Astrocyte of the cerebellum (primary cell): ENCODE data around the gene DPP6.

Experiments used
- DNase-seq: peaks from one replicate; pipeline ENCODE4 v3.0.0-alpha.2; 2011; ENCODE audit warnings: low read depth
- H3K4me3 ChIP-seq: 2 replicates; pipeline ENCODE4 v1.5.1; 2011; ENCODE audit warnings: mild to moderate bottlenecking, low read depth, low read length, moderate library complexity
- in situ Hi-C: cut with HindIII; loops from 2 replicates; pipeline ENCODE4 v1.10.0; 2017; ENCODE audit warnings: low sequenced_read_pairs
- TF ChIP-seq, protein P1 (sequence below): IDR thresholded peaks from 2 replicates; pipeline ENCODE4 v1.5.1; 2012; ENCODE audit warnings: low read length, low read depth, moderate library complexity, mild to moderate bottlenecking; ENCODE audit errors: missing control alignments

The DPP6 gene

DNA sequence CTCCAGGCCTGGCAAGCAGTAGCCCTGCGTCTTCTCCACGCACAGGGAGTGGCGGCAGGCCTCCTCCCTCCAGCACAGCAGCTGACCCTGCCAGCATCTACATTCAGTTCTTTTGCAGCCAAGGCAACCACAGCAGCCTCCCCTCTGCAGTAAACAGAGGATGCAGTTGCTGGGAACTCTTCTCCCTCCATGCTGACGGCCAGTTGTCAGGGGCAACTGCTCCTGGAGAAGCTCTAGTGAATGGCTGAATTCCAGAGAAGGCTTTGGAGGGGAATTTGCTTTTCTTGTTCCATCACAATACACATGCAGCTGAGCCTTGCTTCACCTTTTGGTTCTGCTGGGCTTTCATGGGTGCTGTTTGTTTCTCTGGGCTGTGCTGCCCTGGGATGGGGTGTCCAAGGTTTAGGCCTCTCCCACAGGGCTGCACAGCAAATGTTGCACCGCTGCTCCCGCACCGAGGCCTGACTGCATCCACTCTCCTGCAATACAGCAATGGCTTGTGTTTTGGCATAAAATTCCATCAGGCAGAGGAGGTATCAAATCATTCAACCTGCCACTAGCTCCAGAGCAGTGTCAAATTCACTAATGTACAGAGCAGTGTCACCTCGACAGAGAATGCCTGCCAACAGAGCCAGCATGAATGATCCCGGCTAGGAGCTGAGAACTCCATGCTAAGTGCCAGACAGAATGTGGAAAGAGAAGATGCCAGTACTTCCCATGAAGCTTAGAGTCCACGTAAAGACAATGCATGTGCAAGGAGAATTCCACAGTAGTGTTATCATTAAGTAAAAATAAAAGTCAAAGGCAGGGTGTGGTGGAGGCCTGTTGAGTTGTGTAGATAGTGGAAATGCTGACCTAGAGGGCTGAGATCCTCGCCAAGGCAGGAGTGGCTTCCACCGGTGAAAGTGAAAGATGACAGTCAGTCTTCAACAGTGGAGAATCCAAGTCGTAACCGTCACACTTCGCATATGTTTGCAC lies 399.6 kb downstream of the DPP6 start:
- in situ Hi-C loops = no loop called here
- TF ChIP-seq, protein P1, sequence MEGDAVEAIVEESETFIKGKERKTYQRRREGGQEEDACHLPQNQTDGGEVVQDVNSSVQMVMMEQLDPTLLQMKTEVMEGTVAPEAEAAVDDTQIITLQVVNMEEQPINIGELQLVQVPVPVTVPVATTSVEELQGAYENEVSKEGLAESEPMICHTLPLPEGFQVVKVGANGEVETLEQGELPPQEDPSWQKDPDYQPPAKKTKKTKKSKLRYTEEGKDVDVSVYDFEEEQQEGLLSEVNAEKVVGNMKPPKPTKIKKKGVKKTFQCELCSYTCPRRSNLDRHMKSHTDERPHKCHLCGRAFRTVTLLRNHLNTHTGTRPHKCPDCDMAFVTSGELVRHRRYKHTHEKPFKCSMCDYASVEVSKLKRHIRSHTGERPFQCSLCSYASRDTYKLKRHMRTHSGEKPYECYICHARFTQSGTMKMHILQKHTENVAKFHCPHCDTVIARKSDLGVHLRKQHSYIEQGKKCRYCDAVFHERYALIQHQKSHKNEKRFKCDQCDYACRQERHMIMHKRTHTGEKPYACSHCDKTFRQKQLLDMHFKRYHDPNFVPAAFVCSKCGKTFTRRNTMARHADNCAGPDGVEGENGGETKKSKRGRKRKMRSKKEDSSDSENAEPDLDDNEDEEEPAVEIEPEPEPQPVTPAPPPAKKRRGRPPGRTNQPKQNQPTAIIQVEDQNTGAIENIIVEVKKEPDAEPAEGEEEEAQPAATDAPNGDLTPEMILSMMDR = no peak
- no peak overlapping the region for H3K4me3 ChIP-seq
- DNase-seq = no peak

DNA sequence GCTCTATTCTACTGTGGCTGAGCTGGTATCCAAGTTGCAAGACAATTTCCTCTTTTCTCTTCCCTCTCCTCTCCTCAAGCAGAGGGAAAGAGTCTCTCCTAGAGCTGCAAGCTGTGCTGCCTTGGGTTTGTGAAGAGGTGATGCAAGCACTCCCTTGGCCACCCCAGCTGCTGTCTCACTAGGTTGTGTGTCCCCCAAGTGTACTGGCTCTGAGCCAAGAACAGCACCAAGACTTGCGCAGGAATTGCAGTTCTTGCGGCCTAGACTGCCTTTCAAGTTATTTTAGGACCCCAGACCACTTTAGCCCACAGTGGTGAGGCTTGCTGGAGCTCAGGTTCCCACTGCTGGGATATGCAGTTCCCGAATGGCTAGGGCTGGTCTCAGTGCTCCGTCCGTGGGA lies 411.6 kb downstream of the DPP6 start:
- H3K4me3 ChIP-seq = no peak overlapping the region
- TF ChIP-seq, protein P1 = no peak
- no peak for DNase-seq
- in situ Hi-C loops = no loop called here

DNA sequence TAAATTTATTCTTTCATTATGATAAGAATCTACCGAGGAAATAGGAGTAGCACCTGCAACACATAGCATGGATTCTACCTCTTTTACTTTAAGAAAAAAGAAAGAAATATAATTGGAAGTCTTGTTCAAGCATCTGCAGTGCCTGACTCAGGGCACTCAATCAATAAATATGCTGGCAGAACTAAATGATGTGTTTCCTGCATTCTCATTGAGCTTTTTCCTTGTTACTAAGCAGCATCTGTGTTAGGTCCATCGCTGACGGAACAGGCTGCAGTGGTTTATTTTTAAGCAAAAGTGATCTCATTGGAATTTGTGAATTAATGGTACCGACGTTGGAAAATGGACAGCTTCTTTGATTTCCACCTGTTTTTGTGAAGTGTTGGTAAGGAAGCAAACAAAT lies 417.5 kb downstream of the DPP6 start:
- no peak overlapping the region for H3K4me3 ChIP-seq
- TF ChIP-seq, protein P1 = no peak
- no peak for DNase-seq
- in situ Hi-C loops = no loop called here

DNA sequence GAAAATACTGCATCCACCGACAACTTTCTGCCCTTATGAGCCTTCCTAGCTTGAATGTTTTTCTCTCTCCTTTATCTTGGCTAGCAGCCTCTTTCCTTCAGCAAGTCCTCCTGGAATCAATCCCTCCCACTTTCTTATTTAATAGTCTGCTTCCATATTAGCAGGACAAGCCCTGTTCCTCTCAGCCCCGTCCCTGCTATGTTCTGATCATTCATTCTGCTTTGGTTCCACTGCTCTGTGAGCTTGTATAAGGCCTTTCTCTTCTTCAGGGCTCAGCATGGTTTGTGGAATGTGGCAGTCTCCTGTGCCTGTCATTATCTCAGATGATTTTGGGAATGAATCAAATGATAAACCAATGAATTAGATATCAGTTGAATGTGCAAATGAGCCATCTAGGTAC lies 420.1 kb downstream of the DPP6 start:
- TF ChIP-seq, protein P1 = no peak
- no peak overlapping the region for H3K4me3 ChIP-seq
- in situ Hi-C loops = no loop called here
- no peak for DNase-seq

DNA sequence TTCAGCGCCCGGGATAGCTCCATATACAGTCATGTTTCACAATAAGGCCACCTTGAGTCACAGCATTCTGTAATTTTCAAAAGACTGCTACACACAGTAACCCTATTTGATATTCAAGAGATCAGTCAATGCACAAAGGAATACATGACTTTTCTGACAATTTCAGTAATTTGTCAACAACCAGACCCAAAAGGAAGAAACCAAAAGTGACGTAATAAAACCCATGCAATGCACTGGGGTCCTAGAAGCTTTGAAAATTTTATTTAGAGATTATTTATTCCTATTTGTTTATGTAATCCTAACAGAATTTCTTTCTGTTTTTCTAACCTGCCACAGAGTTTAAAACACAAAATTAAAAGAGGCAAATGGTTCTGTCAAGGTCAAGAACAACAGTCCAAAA lies 421.2 kb downstream of the DPP6 start:
- in situ Hi-C loops = no loop called here

DNA sequence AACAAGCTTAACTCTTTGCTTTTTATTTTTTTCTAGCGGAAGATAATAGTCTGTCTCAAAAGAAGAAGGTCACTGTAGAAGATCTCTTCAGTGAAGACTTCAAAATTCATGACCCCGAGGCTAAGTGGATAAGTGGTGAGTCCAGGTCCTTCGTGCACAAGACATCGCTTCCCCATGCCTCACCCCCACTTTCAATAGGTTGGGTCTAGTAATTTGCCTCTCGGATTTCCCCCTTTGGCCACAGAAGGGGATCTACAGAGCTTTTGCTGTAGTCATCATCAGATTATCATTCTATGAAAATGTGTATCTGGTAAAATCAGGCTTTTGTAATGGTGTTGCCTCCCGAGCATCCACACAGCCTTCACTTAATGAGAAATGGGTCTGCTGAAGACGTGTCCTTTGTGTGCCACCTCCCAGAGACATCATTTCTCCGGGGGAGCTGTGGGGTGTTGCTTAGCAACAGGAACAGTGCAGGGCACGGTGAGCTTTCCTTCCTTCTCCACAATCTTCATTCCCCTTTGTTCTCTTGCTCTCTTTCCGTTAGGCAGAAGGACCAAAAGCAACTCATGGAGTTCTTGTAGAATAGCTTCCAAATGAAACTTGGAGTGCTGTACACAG lies 422.8 kb downstream of the DPP6 start:
- H3K4me3 ChIP-seq = no peak overlapping the region
- in situ Hi-C loops = no loop called here
- DNase-seq = no peak
- TF ChIP-seq, protein P1 = no peak

More for the DNA sequence above, 421.2 kb downstream of the DPP6 start:
- H3K4me3 ChIP-seq = no peak overlapping the region
- DNase-seq = no peak
- TF ChIP-seq, protein P1 = no peak
